Stimulated activated CD4-positive, alpha-beta T cell treated with anti-CD3 and anti-CD28 coated beads, Interleukin-15, amount 100 ng/mL, for 24 hours (primary cell): ENCODE data around the gene TIE1.
"Not testable (repeated sequence)": the region's sequence is repeated elsewhere in the genome, so short reads cannot be mapped to it uniquely, and the experiment has no call there.

Experiments used
- DNase-seq: peaks from one replicate; pipeline ENCODE4 v3.0.0-alpha.2; 2020

Gene TIE1

GRCh38 chr1:43366179-43366578, 65.4 kb downstream of the TIE1 start:
- peak; percentile 41 for DNase-seq

DNA sequence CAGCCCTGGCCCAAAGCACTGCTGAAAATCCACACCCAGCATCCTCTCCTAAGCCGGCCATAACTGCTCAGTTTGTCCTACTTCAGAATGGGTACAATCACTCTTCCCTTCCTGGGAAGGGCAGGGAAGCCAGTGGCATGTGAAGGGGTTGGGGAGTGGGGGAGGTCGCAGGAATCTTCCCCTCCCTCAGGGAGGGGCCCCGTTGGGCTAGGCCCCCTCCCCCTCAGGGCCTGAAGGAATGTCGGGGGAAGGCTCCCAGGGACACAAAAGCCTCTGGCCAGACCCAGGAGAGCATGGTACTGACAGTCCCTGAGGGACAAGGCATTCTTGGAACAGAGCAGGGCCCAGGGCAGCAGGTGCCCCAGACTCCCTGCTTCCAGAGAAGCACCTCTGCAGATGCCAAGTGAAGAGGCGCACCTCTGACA, 65.8 kb downstream of the TIE1 start:
- DNase-seq = no peak

- DNase-seq = peak; percentile 59
These were observed 66.5 kb downstream of the TIE1 start for GRCh38 chr1:43367026-43367903.

DNA sequence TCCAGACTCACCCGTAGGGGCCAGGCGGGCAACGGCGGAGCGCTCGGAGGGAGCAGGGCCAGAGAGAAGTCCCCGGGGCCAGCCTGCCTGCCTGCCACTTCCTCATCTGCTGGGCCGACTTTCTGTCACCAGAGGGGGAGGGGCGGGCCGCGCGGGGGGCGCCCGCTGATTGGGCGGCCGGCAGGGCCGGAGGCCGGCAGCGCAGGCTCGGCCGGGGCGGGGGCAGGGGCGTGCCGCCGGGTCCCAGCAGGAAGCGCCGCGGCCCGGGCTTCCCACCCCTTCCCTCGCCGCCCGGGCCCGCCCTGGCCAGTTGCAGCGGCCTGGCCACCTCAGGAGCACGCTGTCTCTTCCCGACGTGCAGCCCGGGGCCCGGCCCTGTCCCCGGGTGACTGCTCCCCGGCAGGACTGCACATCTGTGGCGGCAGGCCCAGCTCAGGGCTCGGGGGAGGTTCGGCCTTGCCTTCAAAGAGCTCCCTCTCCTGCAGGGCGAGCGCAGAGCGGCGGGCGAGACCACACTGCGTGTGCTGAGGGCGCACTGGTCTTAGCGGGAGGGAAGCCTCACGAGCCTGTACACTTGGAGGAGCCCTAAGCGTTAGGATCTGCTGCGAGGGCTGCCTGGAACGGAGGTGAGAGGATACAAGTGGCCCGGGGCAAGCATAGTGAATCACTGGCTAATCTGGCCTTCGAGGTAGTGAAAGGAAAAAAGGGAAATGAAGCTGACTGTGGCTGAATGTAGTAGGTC, 67.3 kb downstream of the TIE1 start, which contains the start of gene ELOVL1:
ELOVL1 (minus strand) TSS at position 108 of the 742 bp plus-strand sequence. CDS start 2,402 bp downstream, outside the sequence.
- peak; percentile 96 for DNase-seq

- DNase-seq = no peak
These were observed 67.9 kb downstream of the TIE1 start for GRCh38 chr1:43368646-43369020.

- DNase-seq = not testable (repeated sequence)
These were observed 69.0 kb downstream of the TIE1 start for GRCh38 chr1:43369779-43370178.

DNA sequence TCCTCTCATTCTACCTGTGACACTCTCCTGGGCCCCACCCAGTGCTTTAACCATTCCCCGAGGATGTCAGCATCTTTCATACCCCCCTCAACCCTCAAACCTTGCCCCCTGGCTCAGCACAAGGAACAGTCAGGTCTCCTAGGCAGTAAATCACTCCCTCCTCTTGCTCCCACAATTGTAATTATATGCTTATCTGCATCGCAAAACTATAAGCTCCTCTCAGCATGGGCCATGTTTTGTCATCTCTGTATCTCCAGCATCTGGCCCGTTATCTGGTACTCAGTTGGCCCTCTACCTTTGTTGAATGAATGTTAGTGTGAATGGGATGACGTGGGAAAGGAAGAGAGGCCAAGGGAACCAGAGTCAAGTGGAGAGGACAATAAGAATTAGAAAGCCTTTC, 69.8 kb downstream of the TIE1 start:
- DNase-seq = no peak

- no peak for DNase-seq
These were observed 71.4 kb downstream of the TIE1 start for GRCh38 chr1:43372172-43372571.
